HG02981 (cell line): Measurements from ENCODE around the gene PALB2.
"Not testable (repeated sequence)": the region's sequence is repeated elsewhere in the genome, so short reads cannot be mapped to it uniquely, and the experiment has no call there.

Experiments
- ATAC-seq: cut with Tn5 transposase; IDR thresholded peaks from one replicate; pipeline ENCODE4 v1.9.1; 2021; ENCODE audit warnings: mild to moderate bottlenecking, moderate library complexity; ENCODE audit not compliant: unreplicated experiment

PALB2 gene

DNA sequence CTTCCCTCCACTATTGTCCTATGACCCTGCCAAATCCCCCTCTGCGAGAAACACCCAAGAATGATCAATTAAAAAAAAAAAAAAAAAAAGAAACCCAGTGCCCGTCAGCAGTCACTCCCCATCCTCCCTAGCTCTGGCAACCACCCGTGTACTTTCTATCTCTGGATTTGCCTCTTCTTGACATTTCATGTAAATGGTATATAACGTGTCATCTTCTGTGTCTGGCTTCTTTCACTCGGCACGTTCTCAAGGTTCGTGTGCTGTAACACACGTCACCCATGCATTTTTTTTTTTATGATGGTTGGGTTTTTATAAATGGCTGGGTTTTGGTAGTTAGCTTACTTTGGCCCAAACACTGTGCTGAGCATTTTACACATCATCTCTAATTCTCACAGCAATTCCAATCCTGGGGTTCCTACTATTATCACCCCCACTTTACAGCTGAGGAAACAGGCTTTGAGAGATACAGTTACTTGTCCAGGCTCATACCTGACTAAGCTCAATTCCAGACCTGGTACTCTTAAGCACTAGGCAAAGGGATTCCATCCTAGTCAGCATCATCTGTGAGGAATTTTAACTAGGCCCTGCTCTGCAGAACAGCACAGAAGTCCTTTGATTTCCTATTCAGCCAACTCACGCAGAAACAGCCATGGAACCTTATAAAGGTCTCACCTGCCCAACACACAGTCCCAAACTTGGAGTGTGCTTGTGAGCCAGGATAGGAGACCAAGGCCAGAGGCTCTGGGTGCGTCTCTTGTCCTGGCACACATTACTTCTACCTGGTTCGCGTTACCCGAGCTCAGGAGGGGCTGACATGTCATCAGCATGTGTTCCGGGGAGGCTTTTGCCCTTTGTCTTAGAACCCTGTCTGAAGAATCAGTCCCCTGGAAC lies 56.7 kb downstream of the PALB2 start:
- no peak for ATAC-seq

DNA sequence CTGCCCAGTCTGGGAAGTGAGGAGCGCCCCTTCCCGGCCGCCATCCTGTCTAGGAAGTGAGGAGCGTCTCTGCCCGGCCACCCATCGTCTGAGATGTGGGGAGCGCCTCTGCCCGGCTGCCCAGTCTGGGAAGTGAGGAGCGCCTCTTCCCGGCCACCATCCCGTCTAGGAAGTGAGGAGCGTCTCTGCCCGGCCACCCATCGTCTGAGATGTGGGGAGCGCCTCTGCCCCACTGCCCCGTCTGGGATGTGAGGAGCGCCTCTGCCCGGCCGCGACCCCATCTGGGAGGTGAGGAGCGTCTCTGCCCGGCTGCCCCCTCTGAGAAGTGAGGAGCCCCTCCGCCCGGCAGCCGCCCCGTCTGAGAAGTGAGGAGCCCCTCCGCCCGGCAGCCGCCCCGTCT lies 57.8 kb downstream of the PALB2 start:
- not testable (repeated sequence) for ATAC-seq

DNA sequence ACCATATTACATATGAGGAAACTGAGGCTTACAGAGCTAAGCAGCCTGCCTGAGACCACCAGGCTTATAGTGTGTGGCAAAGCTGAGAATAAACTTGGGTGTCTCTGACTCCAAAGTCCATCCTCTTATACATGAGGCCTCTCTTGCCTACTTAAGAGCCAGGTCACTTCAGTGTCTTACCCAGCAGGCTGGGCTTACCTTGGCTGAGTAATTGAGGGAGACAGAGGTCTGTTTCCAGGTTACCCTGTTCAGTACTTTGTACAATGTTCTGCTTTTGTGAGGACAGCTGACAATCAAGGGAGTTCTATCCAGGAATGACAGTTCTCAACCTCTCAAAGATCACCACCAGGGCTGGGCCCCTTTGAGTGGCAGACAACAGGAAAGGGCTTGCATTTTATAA lies 59.3 kb downstream of the PALB2 start:
- ATAC-seq, result no peak

DNA sequence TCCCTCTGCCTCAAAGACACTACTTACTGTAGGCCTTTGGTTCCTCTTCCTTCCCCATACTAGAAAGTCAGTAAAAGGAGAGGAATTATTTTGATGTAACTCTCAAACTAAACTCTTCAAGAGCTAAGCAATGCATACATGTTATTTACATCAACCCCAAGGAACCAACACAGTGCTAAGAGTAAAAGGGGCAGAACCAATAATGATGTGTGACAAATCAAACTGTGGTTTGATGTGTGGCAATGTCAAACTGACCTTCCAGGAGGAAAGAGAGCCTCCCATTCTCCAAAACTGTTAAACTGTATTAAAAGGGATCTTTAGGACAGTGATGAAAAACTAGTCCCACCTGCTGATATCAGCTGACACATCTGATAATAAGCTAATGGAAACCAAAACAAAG lies 60.7 kb downstream of the PALB2 start:
- ATAC-seq, result no peak

DNA sequence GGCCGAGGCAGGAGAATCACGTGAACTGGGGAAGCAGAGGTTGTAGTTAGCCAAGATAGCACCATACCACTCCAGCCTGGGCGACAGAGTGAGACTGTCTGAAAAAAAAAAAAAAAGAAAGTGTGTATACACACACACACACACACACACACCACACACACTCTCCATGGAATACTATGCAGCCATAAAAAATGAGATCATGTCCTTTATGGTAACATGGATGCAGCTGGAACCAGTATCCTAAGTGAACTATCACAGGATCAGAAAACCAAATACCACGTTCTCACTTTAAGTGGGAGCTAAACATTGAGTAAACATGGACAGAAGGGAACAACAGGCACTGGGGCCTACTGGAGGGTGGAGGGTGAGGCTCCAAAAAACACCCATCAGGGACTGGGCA lies 61.7 kb downstream of the PALB2 start:
- no peak for ATAC-seq

DNA sequence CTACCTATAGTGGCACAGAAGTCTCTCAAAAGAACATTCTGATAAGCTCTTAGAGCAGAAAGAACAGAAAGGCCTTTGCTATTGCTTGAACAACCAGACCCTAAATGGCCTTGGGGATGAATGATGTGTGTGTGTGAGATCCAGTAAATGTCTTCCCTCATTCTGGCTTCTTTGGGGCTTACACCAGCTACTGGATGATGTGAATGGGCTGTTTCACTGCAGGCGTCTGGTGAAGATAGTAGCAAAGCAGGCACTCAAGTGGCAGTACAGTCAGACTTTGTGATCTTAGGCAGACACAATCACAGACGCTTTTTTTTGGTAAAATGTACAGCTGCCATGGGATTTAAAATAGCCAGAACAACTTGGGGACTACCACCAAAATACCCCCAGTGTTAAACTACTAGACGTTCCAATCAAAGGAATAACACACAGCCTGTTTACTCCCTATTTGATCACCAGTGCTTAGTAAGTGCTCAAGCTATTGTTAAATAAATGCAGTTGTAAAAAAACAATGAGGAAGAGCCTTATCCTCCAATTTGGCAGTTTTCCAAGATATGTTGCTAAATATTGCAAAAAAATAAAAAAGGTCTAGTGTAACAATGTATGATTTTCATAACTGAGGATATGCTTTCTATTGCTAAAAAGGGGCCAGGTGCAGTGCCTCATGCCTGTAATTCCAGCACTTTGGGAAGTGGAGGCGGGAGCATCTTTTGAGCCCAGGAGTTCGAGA lies 62.8 kb downstream of the PALB2 start:
- no peak for ATAC-seq

DNA sequence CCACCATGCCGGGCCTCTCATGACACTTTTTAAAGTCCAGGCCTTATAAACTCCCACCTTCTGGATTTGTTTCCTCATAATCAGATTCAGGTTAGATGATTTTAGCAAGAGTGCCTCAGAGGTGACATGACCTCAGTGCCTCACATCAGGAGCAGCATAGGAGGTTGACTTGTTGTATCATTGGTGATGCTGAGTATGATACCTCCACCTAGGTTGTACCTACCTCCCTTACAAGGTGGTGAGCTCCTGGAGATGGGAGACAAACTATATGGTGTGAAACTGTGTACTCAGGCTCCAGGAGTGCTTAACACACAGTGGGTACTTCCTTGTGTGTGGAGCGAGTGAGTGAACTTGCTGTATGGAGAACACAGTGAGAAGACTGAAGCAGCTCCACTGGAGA lies 63.6 kb downstream of the PALB2 start:
- no peak for ATAC-seq

DNA sequence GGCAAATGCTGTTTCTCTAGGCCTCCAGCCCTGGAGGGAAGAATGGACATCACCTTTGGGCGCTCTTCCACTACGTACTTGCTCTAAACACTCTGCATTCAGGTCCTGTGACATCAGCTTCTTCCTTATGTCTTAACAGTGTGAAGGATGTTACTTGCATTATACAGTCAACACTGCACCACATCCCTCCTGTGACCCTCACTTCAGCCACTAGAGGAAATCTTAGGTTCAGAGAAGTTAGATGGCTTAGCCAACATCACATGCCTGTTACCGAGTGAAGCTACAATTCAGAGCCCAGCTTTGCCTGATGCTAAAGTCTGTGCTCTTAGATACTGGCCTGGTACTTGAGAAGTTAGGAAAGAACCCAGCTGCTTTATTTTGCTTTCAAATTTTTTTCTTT lies 65.3 kb downstream of the PALB2 start:
- ATAC-seq, result no peak

DNA sequence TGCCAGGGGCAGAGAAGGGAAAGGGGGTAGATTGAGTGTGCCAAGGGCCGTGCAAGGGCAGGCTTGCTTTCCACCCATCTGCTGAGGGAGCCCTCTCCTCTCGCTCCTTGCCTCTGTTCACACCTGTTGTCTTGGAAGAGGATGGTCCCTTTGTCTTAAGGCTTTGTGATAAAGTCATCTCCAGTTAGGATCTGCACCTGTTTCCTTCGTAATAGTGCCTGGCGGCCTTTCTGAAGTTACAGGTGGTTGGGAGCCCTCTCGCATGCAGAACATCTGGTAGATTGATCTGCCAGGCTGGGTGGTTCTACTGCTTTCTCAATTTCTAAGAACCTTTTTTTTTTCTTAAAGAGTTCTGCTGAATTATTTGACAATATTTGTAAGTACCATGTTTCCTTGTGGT lies 67.3 kb downstream of the PALB2 start:
- no peak for ATAC-seq

DNA sequence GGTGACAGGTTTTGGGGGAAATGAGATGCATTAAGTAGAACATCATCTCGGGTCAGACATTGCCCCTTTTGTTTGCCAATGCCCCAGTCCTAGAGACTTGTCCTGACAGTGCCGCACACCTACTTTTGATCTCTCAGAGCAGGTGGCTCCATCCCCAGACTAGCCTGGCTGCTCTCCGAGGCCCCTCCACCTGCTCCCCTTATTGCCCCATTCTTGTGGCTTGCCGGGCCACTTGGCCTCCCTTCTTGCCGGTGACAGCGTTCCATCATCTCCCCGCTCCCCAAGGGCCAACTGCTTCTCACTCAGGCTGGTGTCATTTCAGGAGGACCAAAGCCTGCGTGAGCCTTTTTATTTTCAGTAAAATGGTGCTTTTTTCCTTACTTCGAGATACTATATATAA lies 68.7 kb downstream of the PALB2 start:
- no peak for ATAC-seq

DNA sequence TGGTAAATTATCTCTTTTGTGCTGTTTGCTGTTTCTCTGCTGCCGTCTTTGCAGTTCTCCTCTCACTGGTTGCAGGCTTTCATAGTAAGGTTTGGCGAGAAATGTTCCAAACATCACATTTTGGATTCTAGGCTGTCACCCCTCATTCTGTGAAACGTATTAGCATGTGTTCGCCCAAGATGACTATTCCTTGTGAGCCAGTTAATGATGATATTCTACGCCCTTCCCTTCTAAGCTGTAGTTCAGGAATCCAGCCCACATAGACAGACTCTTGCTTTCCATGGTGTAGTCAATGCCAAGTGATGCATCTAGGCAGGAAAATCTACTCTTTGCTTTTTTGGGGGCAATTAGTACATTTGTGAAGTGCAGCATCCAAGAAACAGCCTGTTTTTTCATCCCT lies 69.2 kb downstream of the PALB2 start:
- no peak for ATAC-seq

DNA sequence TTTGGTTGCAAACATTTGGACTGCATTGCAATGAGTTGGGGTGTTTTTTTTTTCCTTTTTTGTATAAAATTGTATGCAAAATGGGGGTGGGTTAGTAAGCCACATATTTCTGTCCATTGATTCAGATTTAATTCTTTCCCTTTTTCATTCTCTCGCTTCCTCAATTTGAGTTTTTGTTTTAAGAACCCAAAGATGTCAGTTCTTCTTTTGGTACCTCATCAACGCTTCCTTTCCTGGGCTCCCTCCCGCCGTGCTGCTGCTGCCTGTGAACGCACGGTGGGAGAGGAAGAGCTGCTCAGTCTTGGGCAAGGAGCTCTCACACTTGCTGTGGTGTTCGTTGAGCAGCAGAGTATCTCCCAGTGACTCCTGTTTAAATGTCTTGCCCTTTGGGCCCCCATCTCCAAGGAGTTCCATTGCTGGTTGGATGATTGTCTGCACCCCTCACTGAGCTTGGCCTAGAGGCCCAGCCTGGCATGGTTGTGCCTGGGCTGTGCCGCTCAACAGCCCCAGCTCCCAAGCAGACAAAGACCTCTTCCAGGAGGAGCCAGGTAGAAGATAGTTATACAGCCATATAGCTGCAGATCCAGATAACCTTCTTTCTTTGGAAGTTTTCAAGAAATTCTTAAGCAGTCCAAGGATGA lies 70.0 kb downstream of the PALB2 start:
- no peak for ATAC-seq

DNA sequence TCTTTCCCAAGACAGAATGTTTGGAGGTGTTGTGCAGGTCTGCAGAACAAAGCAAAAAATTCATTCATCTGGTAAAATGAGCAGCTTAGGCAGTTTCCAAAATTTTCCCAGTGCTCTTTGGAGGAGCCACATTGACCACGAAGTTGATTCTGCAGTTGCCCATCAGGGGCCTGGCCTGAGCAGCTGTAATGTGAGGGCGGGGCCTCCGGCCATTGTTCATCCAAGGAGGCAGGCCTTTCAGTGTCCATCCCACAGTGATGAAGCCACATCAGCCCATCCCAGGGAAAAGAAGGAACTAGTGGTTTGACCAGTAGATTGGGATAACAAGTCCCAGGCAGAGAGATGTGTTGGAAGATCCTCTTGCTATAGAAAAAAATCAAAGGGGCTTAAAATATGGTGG lies 73.5 kb downstream of the PALB2 start:
- ATAC-seq, result no peak

DNA sequence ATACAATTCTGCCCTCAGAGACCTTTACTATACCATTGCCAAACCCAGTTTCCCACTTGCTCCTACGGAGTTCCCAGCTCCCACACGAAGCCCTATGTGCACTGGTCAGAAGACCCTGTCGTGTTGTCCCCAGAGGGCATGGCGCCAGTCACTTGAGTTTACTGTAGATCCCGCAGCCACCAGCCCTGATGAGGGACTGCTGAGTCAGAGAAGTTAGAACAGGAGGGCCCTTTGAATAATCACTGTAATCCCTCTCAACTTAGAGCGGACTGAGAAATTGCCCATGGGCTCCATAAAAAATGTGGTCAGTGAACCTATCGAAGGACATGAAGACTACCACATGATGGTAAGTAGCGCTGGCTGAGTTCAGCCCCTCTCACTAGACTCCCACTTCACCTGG lies 74.4 kb downstream of the PALB2 start:
- ATAC-seq, result no peak

DNA sequence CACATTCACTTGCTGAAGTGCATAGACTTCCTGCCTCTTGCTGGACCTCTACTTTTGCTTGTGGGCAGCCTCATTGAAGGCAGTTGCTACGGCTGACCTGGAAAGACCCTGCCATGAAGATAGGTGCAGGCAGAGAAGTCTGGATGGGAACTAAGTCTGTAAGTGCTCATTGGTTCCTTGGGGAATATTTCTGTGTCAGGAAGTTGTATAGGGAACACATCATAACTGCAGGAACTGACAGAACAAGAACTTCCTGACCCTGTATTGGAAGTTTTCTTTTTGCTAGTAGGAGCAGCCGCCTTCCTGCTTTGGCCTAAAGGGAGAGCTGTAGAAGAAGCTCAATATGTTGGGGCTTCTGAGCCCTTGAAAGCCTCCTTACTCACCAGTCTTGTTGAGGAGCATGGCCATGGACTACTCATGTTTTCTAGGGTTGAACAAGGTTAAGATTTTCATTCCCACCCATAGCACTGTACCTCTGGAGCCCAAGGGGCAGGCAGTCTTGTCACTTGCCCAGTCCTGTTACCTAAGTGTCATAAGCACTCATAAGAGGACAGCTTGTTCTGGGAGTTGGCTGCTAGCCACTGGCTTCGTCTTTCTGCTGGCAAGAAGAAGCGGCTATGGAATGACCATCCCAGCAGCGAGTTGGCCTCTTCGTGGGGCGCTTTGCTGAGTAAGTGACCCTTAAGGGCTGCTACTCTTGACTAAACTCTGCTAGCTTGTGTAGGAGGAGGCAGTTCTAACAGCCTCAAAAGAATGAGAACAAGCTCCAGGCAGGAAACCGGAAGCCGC lies 76.3 kb downstream of the PALB2 start:
- no peak for ATAC-seq

DNA sequence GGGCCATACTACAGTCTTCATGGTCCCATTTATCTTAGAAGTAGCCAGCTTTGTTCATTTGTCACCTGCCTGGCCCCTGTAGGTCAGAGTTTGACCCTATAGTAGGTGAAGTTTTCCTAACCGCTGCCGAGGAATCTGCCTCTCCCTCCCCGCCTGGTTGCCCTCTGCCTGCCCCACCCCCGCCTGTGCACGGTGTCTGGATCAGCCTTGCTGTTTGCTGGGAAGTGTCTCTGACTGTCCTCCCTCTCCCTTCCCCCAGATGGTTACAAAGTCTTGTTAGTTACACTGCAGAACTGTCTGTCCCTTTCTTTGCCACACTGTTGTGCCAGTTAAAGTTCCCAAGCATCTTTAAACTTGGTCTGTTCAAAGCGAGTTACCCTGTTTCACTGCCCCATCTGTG lies 77.9 kb downstream of the PALB2 start:
- no peak for ATAC-seq

DNA sequence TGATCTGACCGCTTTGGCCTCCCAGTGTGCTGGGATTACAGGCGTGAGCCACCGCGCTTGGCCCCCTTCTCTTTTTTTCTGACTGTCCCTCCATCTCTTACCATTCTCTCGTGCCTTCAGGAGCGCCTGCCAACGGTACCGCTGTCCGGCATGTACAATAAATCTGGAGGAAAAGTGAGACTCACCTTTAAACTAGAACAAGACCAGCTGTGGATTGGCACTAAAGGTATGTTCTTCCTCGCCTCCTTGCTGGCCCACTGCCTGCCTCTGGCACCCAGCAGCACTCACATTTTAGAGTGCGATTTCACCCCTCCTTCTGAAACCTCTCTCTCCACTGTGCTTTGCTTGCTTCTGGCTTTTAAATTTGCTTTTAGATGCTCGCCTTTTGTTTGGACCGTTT lies 78.6 kb downstream of the PALB2 start:
- ATAC-seq, result no peak

DNA sequence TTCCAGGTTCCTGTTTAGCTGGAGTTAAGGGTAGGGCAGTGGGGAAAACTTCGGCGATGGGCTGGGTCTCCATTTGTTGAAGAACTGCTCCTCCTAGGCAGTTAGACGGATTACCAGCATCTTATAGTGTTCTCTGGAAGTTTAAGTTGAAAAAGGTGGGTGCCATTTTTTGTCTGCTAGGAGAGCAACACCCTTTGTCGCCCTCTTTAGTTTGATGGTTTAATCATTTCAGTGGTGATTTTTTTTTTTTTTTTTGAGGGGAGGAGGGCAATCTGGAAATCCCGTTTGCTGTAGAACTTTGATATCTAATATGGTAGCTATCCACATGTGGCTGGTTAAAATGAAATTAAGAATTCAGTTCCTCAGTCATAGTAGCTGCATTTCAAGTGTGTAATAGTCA lies 79.5 kb downstream of the PALB2 start:
- ATAC-seq, result no peak

DNA sequence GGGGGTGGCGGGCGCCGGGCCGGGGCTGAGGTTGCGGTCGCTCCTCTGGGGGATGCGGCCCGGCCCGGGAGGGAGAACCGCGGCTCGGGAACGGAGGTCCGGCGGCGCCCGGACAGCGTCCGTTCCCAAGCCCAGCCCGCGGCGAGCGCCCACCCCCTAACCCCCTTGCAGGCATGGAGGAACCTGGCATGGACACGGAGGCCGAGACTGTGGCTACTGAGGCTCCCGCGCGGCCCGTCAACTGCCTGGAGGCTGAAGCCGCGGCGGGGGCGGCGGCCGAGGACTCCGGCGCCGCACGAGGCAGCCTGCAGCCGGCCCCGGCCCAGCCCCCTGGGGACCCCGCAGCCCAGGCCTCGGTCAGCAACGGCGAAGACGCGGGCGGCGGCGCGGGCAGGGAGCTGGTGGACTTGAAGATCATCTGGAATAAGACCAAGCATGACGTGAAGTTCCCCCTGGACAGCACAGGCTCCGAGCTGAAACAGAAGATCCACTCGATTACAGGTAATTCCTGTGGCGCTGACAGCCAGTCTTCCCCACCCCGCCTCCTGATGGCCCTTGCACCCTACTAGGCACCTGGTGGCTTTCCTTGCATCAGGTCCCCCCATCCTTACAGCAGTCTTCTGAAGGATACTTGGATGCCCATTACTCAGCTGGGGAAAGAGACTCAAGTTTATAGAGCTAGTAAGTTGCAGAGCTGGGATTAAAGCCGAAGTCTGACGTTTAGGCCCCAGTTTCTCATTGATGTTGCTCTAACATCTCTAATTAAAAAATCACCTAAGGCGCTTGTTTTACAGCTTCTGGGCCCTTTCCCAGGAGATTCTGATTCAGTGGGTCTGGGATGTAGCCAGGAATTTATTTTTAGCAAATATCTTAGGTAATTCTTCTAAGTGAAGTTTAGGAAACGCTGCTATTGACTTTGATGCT lies 83.1 kb downstream of the PALB2 start:
- no peak for ATAC-seq
